ENCODE results near the gene BMP8B. TPM values are rescaled to one million over a fixed set of nuclear protein-coding genes. Genes with fewer than 3 reads are reported as not detected.
A peak's percentile ranks its signal among the peaks of the same experiment; 100 is the strongest.

Gene BMP8B
- total RNA-seq (1 to 10 TPM; 2.4 to 6.4 (median 3.7) TPM), polyA plus RNA-seq (1 to 10 TPM; 1.4 to 3.0 TPM)

DNA sequence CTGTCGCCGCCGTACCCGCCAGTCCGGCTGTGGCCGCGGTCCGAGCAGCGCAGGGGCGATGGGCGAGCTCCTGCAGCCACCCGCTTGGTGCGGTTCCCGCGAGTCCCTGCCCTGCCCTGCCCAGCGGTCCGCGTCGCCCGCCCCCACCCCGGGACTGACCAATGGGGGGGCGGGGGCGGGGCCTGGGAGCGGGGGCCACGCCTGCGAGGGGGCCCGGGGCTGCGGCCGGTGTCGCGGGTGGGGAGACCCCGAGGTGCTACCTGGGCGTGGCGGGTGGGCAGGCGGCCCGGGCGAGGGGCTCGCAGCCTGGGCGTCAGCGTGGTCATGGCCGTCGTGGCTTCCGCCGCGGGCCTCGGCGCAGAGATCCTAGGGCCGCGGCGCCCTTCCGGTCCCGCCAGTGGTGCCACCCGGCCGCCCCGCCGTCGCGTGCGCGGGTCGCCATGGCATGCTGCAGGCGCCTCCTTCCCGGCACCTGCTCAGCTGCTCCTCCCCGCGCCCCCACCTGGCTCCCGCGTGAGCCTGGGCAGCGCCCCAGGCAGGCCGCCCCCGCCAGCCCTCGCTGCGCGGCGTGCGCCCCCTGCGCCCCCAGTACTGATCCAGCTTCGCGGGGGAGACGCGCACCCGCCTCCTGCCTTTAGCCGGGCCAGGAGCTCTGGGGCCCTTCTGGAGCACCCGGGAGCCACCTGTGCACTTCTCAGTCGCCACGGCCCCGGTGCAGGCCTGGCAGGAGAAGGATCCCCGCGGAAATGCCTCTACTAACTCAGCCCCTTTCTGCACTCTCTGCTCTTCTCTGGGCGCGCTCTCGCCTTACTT lies at the start of gene BMP8B:
Gene BMP8B, minus strand, starts transcription at position 108 of the 813 bp plus-strand sequence. CDS start 380 bp downstream, outside the sequence.
- Histone ChIP-seq H3K4me3 (peak within 1 kb of the TSS; percentile 33 to 77 (median 57)), H3K4me1 (peaks cover 0 to 9% (median 0%) of the 10 kb centered on the region in 3 donors), H3K27me3 (no peaks in the 10 kb centered on the region), H3K9me3 (no peaks in the 10 kb centered on the region), H3K27ac (peak within 1 kb of the TSS; percentile 61 to 73 (median 67)), H3K36me3 (no peaks in the 10 kb centered on the region)
- ATAC-seq (peak; percentile 90 to 91 (median 90)), DNase-seq (peak; percentile 75 to 92 (median 86)), FAIRE-seq (no peak)
- TF ChIP-seq CTCF (IDR thresholded peaks at IDR 0.05) = no peak
- 0 to 2% methylated on average over 33 to 91 of the region's 91 CpGs for WGBS, 2 donors
- intact Hi-C loops (cut with DNase I) = no loop called here

DNA sequence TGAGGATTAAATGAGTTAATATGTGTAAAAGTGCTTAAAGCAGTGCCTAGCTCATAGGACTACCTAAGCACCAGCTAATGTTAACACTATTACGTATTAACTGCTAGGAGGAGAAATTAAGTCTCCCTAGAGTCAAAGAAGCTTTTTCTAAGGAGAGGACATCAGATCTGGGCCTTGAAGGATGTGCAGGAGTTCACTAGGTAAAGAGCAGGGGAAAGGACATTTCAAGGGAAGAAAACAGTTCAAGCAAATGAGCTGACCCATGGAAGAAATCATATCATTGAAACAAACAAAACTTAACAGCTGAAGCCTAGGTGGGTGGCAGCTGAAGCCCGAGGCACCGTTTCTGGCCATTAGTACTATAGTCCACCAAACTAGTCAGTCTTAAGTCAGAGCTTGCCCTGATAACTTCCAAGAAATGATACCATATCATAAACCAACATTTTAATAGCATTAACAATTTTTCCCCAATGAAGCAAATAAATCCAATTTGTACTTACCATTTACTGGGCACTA lies 48.0 kb upstream of the BMP8B start:
- WGBS, 2 donors = 39 to 46% methylated on average over 3 of the region's 3 CpGs
- no peak for TF ChIP-seq CTCF (IDR thresholded peaks at IDR 0.05)
- no peaks in the 10 kb centered on the region for H3K27me3 ChIP-seq
- ATAC-seq = peak; percentile 9 to 35 (median 23)
- no peak overlapping the region for H3K4me3 ChIP-seq
- FAIRE-seq = no peak
- H3K36me3 ChIP-seq = peaks cover 0 to 10% (median 0%) of the 10 kb centered on the region in 3 donors
- H3K9me3 ChIP-seq = no peaks in the 10 kb centered on the region
- intact Hi-C loops (cut with DNase I) = no loop called here
- H3K4me1 ChIP-seq = peaks cover 10 to 23% (median 15%) of the 10 kb centered on the region in 3 donors
- DNase-seq = no peak
- peak overlapping the region in 3 of 4 donors; percentile 30 to 57 (median 56) for H3K27ac ChIP-seq

- no peak for TF ChIP-seq CTCF (IDR thresholded peaks at IDR 0.05)
- no peak overlapping the region for H3K4me3 ChIP-seq
- no peaks in the 10 kb centered on the region for H3K27me3 ChIP-seq
- H3K4me1 ChIP-seq = peaks cover 10 to 23% (median 15%) of the 10 kb centered on the region in 3 donors
- ATAC-seq (peak; percentile 62 to 73 (median 65)), DNase-seq (peak in 1 of 6 donors; percentile 34), FAIRE-seq (no peak)
- WGBS, 2 donors = 34% methylated on average over 7 of the region's 7 CpGs
- peak overlapping the region in 3 of 4 donors; percentile 30 to 57 (median 56) for H3K27ac ChIP-seq
- H3K9me3 ChIP-seq = no peaks in the 10 kb centered on the region
- intact Hi-C loops (cut with DNase I) = no loop called here
- H3K36me3 ChIP-seq = peaks cover 0 to 4% (median 0%) of the 10 kb centered on the region in 3 donors
These were observed 47.4 kb upstream of the BMP8B start for GRCh38 chr1:39835935-39836594.

DNA sequence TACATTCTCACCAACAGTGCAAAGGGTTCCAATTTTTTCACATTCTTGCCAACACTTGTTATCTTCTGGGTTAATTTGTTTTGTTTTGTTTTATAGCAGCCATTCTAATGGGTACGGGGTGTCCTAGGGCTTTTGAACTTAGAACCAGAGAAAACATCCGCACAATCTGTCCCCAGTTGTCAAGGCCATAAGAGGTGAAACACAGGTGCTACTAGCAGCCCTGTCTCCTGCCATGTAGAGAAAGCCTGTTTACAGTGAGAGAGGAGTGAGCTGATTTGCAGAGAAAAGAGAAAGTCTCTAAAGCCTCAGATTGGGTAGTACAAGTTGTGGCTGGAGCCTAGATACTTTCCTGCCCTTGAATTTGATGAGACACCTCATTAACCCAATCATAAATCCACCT lies 46.4 kb upstream of the BMP8B start:
- intact Hi-C loops (cut with DNase I) = no loop called here
- Histone ChIP-seq H3K4me1 (peaks cover 10 to 23% (median 15%) of the 10 kb centered on the region in 3 donors), H3K27me3 (no peaks in the 10 kb centered on the region), H3K36me3 (peaks cover 0 to 3% (median 0%) of the 10 kb centered on the region in 3 donors), H3K27ac (peak overlapping the region in 2 of 4 donors; percentile 44 to 60), H3K9me3 (no peaks in the 10 kb centered on the region), H3K4me3 (no peak overlapping the region)
- DNase-seq (peak in 2 of 6 donors; percentile 53 to 57), ATAC-seq (peak; percentile 42 to 89 (median 67)), FAIRE-seq (no peak)
- 36 to 54% methylated on average over 2 of the region's 2 CpGs for WGBS, 2 donors
- TF ChIP-seq CTCF (IDR thresholded peaks at IDR 0.05) = no peak

All from pancreas (tissue), 10 donors.